HepG2 (cell line): ENCODE data around the gene CIAO2B. TPM values are rescaled to one million over a fixed set of nuclear protein-coding genes. Genes with fewer than 3 reads are reported as not detected.

ENCODE experiments used
- ATF6 ChIP-seq: sonication (generic); formaldehyde crosslinking; conservative IDR thresholded peaks from 2 replicates; pipeline ENCODE4 v1.4.0; 2020; ENCODE audit warnings: missing genetic modification reagents
- BCL3 ChIP-seq: sonication (generic); formaldehyde crosslinking; IDR thresholded peaks from 2 replicates; pipeline ENCODE4 v1.5.1; 2020; ENCODE audit warnings: mild to moderate bottlenecking, missing genetic modification reagents, moderate library complexity
- BCLAF1 ChIP-seq: fragments of 450-650 bp; IDR thresholded peaks from 2 replicates; pipeline ENCODE4 v1.6.1; 2017; ENCODE audit warnings: mild to moderate bottlenecking
- CERS6 ChIP-seq: sonication (generic); formaldehyde crosslinking; IDR thresholded peaks from 2 replicates; pipeline ENCODE4 v1.5.0; 2020; ENCODE audit warnings: missing genetic modification reagents
- DNMT1 ChIP-seq: sonication (generic); formaldehyde crosslinking; IDR thresholded peaks from 2 replicates; pipeline ENCODE4 v1.5.1; 2020; ENCODE audit warnings: mild to moderate bottlenecking, missing genetic modification reagents
- FLYWCH1 ChIP-seq: sonication (generic); formaldehyde crosslinking; IDR thresholded peaks from 2 replicates; pipeline ENCODE4 v1.8.1; 2023; ENCODE audit warnings: mild to moderate bottlenecking, missing genetic modification reagents
- HIC2 ChIP-seq: sonication (generic); formaldehyde crosslinking; IDR thresholded peaks from 2 replicates; pipeline ENCODE4 v1.9.0; 2022; ENCODE audit warnings: low read depth, missing genetic modification reagents
- MYC ChIP-seq: sonication (generic); formaldehyde crosslinking; IDR thresholded peaks from 2 replicates; pipeline ENCODE4 v1.9.0; 2021; ENCODE audit warnings: missing genetic modification reagents, borderline replicate concordance
- NR2F6 ChIP-seq, 2 experiments: IDR thresholded peaks; 2 replicates each; pipeline ENCODE4 v1.6.1; 2016; ENCODE audit warnings: antibody characterized with exemption in 1 of 2, mild to moderate bottlenecking in 1 of 2
- PATZ1 ChIP-seq: sonication (generic); formaldehyde crosslinking; IDR thresholded peaks from 2 replicates; pipeline ENCODE4 v1.4.0; 2020; ENCODE audit warnings: missing genetic modification reagents
- PHB2 ChIP-seq: fragments of 450-650 bp; IDR thresholded peaks from 2 replicates; pipeline ENCODE4 v1.6.1; 2018; ENCODE audit not compliant: partially characterized antibody
- RBM22 ChIP-seq: fragments of 200-400 bp; formaldehyde crosslinking; optimal IDR thresholded peaks from 2 replicates; pipeline ENCODE3; 2017; ENCODE audit warnings: mild to moderate bottlenecking, low read length, moderate library complexity
- XRCC5 ChIP-seq: fragments of 200-400 bp; formaldehyde crosslinking; optimal IDR thresholded peaks from 2 replicates; pipeline ENCODE3; 2017; ENCODE audit warnings: mild to moderate bottlenecking, low read length
- ZBTB7B ChIP-seq: sonication (generic); formaldehyde crosslinking; IDR thresholded peaks from 2 replicates; pipeline ENCODE4 v1.4.0; 2020; ENCODE audit warnings: missing genetic modification reagents
- ZNF333 ChIP-seq: sonication (generic); formaldehyde crosslinking; IDR thresholded peaks from 2 replicates; pipeline ENCODE4 v1.4.0; 2020; ENCODE audit warnings: mild to moderate bottlenecking, missing genetic modification reagents, borderline replicate concordance
- ZNF33B ChIP-seq: sonication (generic); formaldehyde crosslinking; IDR thresholded peaks from 2 replicates; pipeline ENCODE4 v1.5.1; 2020; ENCODE audit warnings: mild to moderate bottlenecking, missing genetic modification reagents
- polyA plus RNA-seq, 8 experiments: library from polyadenylated mRNA; depleted of rRNA in 3 of 8; stranded (reverse) in 7 of 8; unstranded in 1 of 8; fragments of >200 nt; fragmentation: Illumina TruSeq in 4 of 8; extraction: Trizol in 4 of 8; gene quantifications; 2 replicates each; pipeline versions ENCODE4 v1.2.1 to v1.2.3, GENCODE V29; 2011 to 2016; ENCODE audit warnings: low read depth in 4 of 8, missing spikeins in 1 of 8, mixed read lengths in 1 of 8; ENCODE audit not compliant: insufficient read depth in 1 of 8
- total RNA-seq, 5 experiments: library from RNA; depleted of rRNA; stranded (reverse); fragments of >200 nt; fragmentation: Illumina TruSeq; extraction: Trizol; gene quantifications; 2 replicates each; pipeline ENCODE4 v1.2.3, GENCODE V29; 2016; ENCODE audit warnings: low read depth in 1 of 5

The CIAO2B gene
- total and polyA plus RNA-seq, 2 of the 13 experiments (the other 11 are each of a cell fraction or from before 2014, with no cell fraction given): 157 to 293 TPM

- TF ChIP-seq BCL3: no peak
- no peak for TF ChIP-seq CERS6 (CRISPR knock-in tag)
- no peak for TF ChIP-seq ZBTB7B (CRISPR knock-in tag)
- no peak for TF ChIP-seq RBM22
- TF ChIP-seq FLYWCH1 (CRISPR knock-in tag): no peak
- peak; percentile 62; the same call in 1 of the 2 replicates for TF ChIP-seq HIC2 (CRISPR knock-in tag)
- no peak for TF ChIP-seq BCLAF1
- no peak for TF ChIP-seq ATF6 (CRISPR knock-in tag)
- no peak for TF ChIP-seq ZNF333
- TF ChIP-seq DNMT1: 0 out of 2 replicates have a peak, but pooled peaks have one; percentile 44
- TF ChIP-seq XRCC5: no peak
- no peak for TF ChIP-seq NR2F6 (IDR thresholded peaks at IDR 0.05)
- no peak for TF ChIP-seq NR2F6 (CRISPR knock-in tag; IDR thresholded peaks at IDR 0.05)
- TF ChIP-seq PHB2: no peak
- no peak for TF ChIP-seq ZNF33B (CRISPR knock-in tag)
- no peak for TF ChIP-seq PATZ1 (CRISPR knock-in tag)
- TF ChIP-seq MYC (CRISPR knock-in tag): no peak
Observed at GRCh38 chr16:66906916-66907836, 27.0 kb downstream of the CIAO2B start (continued).
